GM19035 (cell line): ENCODE results near the gene ABHD15.

Source experiments
- ATAC-seq: cut with Tn5 transposase; IDR thresholded peaks from one replicate; pipeline ENCODE4 v1.9.1; 2021; ENCODE audit not compliant: unreplicated experiment

Gene ABHD15

GRCh38 chr17:29544066-29544465 is 22.8 kb downstream of the ABHD15 start:
- no peak for ATAC-seq

- no peak for ATAC-seq
Measured at GRCh38 chr17:29533976-29534375, 32.9 kb downstream of the ABHD15 start.

- ATAC-seq: no peak
Measured at GRCh38 chr17:29526322-29526721, 40.5 kb downstream of the ABHD15 start.

GRCh38 chr17:29524692-29525091 is 42.1 kb downstream of the ABHD15 start:
- no peak for ATAC-seq

- no peak for ATAC-seq
Measured at GRCh38 chr17:29518359-29518758, 48.5 kb downstream of the ABHD15 start.

- ATAC-seq: no peak
Measured at GRCh38 chr17:29514792-29515191, 52.0 kb downstream of the ABHD15 start.

GRCh38 chr17:29510953-29511352 is 55.9 kb downstream of the ABHD15 start:
- ATAC-seq: no peak
